Measurements from ENCODE around the gene NR2C1.

- no peak for TF ChIP-seq CTCF (IDR thresholded peaks at IDR 0.05)
- no peak for TF ChIP-seq POLR2A (IDR thresholded peaks at IDR 0.05)
These were observed 38.7 kb downstream of the NR2C1 start for GRCh38 chr12:95034750-95035149.
